ENCODE results near the gene BBLN.

- TF ChIP-seq SMC3 (IDR thresholded peaks at IDR 0.05; ENCODE audit: low read depth, low read length) (no peak), CTCF (conservative IDR thresholded peaks at IDR 0.05; ENCODE audit: low read depth, low read length) (no peak), POLR2A (IDR thresholded peaks at IDR 0.05; ENCODE audit: low read depth, low read length) (no peak), MXI1 (IDR thresholded peaks at IDR 0.05; ENCODE audit: borderline replicate concordance, low read depth, low read length) (no peak), FOS (IDR thresholded peaks at IDR 0.05; ENCODE audit: low read depth, low read length) (no peak), BHLHE40 (IDR thresholded peaks at IDR 0.05; ENCODE audit: low read depth, low read length) (no peak), MAFK (IDR thresholded peaks at IDR 0.05; ENCODE audit: low read depth, low read length) (no peak), ELK1 (IDR thresholded peaks at IDR 0.05; ENCODE audit: borderline replicate concordance, low read depth, low read length) (no peak), CEBPB (IDR thresholded peaks at IDR 0.05; ENCODE audit: low read depth, low read length) (no peak), RAD21 (IDR thresholded peaks at IDR 0.05; ENCODE audit: low read length) (no peak), MAZ (IDR thresholded peaks at IDR 0.05; ENCODE audit: borderline replicate concordance, low read depth, low read length) (no peak), RCOR1 (IDR thresholded peaks at IDR 0.05; ENCODE audit: insufficient replicate concordance, low read length) (no peak), RFX5 (IDR thresholded peaks at IDR 0.05; ENCODE audit: low read depth, low read length) (no peak)
These were observed 1.3 kb downstream of the BBLN start for GRCh38 chr9:128161215-128161902.
